Activated CD4-positive, CD25-positive, alpha-beta regulatory T cell (primary cell): ENCODE data around the gene DNTT.

Experiments used
- DNase-seq, 4 experiments: peaks; one replicate each; lab custom pipeline; 2025; lab: John Stamatoyannopoulos, UW

The DNTT gene

GRCh38 chr10:96377816-96378294 lies 73.6 kb downstream of the DNTT start:
- DNase-seq = no peak

GRCh38 chr10:96378741-96379140 lies 74.5 kb downstream of the DNTT start:
- DNase-seq = no peak

DNA sequence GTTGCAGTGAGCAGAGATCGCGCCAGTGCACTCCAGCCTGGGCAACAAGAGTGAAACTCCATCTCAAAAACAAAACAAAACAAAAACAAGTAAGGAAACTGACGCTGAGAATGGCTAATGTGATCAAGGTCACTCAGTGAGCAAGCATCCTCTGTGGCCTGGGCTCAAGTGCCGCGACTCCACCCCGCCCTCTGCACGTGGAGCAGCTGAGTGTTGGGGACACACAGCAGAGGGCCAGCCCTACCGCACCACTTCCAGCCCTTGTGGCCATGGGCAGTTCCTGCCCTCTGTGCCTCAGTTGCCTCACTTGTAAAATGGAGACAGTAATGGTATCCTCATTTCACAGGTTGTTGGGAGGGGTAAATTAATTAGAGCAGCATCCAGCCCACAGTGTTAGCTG lies 75.5 kb downstream of the DNTT start:
- DNase-seq = no peak

- no peak for DNase-seq
These were observed 76.6 kb downstream of the DNTT start for GRCh38 chr10:96380821-96381220.

DNA sequence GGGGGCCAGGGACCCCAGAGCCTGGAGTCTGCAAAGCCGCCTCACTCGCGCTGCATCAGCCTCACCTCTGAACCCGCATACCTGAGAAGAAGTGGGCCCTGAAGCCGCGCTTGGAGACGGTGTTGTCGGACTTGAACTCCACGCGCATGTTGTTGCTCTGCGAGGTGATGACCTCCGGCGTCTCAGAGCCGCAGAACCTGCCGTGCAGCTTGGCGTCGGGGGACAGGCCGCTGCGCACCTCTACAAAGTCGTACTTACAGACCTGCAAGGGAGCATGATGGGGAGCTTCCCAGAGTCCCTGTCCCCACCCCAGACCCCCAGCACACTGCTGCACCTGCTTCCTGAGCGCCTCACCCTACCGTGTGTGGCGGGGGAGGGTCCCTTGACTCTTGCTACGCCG lies 80.3 kb downstream of the DNTT start:
- DNase-seq = no peak

DNA sequence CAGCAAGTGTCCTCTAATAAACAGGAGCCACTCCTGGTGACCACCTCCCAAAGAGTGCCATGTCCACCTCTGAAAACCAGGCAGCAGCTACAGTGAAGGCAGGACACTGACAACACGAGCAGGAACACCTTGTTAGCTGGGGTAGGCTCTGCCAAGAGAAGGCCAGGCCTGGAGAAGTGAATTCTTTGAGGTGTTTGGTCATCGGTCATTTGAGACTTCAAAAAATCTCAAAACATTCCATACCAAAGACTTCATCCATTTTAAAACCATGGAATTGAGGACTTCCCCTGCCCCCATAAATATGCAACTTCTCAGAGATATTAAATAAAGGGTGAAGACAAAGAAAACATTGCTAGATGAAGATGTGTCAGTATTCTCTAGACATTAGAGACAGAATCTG lies 82.9 kb downstream of the DNTT start:
- no peak for DNase-seq

GRCh38 chr10:96387601-96388000 lies 83.4 kb downstream of the DNTT start:
- DNase-seq = no peak
